PC-9 (cell line): Measurements from ENCODE around the gene YTHDC2. TPM values are rescaled to one million over a fixed set of nuclear protein-coding genes. Genes with fewer than 3 reads are reported as not detected.

ENCODE experiments used
- BruUV-seq: library from RNA; stranded (reverse); fragments of 400-500 nt; replicated peaks from 2 replicates; lab custom pipeline; 2021; lab: Mats Ljungman, UMichigan
- CTCF ChIA-PET: fragments of 300-600 bp; sonication (Branson Sonifier 250); formaldehyde crosslinking; loops from one replicate; lab custom pipeline; 2022; ENCODE audit warnings: antibody characterized with exemption; lab: Charles Lee
- POLR2A ChIA-PET: fragments of 300-600 bp; sonication (Branson Sonifier 250); formaldehyde crosslinking; loops from one replicate; lab custom pipeline; 2022; ENCODE audit warnings: antibody characterized with exemption; ENCODE audit not compliant: unreplicated experiment; lab: Charles Lee
- DNase-seq, 2 experiments: peaks; one replicate each; pipeline versions ENCODE4 v3.0.0 to v3.0.0-alpha.2; 2015 to 2022; ENCODE audit warnings: mixed read lengths in 1 of 2
- H2AFZ ChIP-seq: fragments of 200-600 bp; sonication (generic); 2 replicates; pipeline ENCODE4 v1.8.1; 2017; ENCODE audit warnings: antibody characterized with exemption
- H3F3A ChIP-seq: fragments of 200-600 bp; sonication (generic); 2 replicates; pipeline ENCODE4 v1.8.1; 2017; ENCODE audit warnings: antibody characterized with exemption, mild to moderate bottlenecking, low read depth; ENCODE audit not compliant: insufficient read depth
- H3K27ac ChIP-seq: fragments of 200-600 bp; sonication (generic); 2 replicates; pipeline ENCODE4 v1.6.1; 2016; ENCODE audit warnings: mixed run types
- H3K27me3 ChIP-seq: fragments of 200-600 bp; sonication (generic); 2 replicates; pipeline ENCODE4 v1.6.1; 2016; ENCODE audit warnings: low read depth, mixed run types; ENCODE audit not compliant: insufficient read depth
- H3K36me3 ChIP-seq: fragments of 200-600 bp; sonication (generic); 2 replicates; pipeline ENCODE4 v1.6.1; 2016; ENCODE audit warnings: low read depth, mixed run types
- H3K4me1 ChIP-seq: fragments of 200-600 bp; sonication (generic); replicated peaks from 2 replicates; pipeline ENCODE4 v1.6.1; 2016; ENCODE audit warnings: mixed run types; ENCODE audit not compliant: insufficient read depth
- H3K4me2 ChIP-seq: fragments of 200-600 bp; sonication (generic); 2 replicates; pipeline ENCODE4 v1.6.1; 2017; ENCODE audit warnings: mixed run types
- H3K4me3 ChIP-seq: fragments of 200-600 bp; sonication (generic); 2 replicates; pipeline ENCODE4 v1.6.1; 2016; ENCODE audit warnings: mixed run types
- H3K79me2 ChIP-seq: fragments of 200-600 bp; sonication (generic); 2 replicates; pipeline ENCODE4 v1.6.1; 2017; ENCODE audit warnings: low read depth, mixed run types
- H3K9me2 ChIP-seq: fragments of 200-600 bp; sonication (generic); 2 replicates; pipeline ENCODE4 v1.8.1; 2017; ENCODE audit warnings: mild to moderate bottlenecking; ENCODE audit not compliant: insufficient read depth
- H3K9me3 ChIP-seq: fragments of 200-600 bp; sonication (generic); 2 replicates; pipeline ENCODE4 v1.8.1; 2016; ENCODE audit warnings: low read depth; ENCODE audit not compliant: insufficient read depth
- H4K20me1 ChIP-seq: fragments of 200-600 bp; sonication (generic); 2 replicates; pipeline ENCODE4 v1.8.1; 2017; ENCODE audit not compliant: insufficient read depth
- CTCF ChIP-seq: fragments of 200-600 bp; sonication (generic); conservative IDR thresholded peaks from 2 replicates; pipeline ENCODE4 v1.6.1; 2017; ENCODE audit warnings: mixed run types, antibody characterized with exemption, mild to moderate bottlenecking, moderate library complexity
- EZH2 ChIP-seq: fragments of 200-600 bp; sonication (generic); IDR thresholded peaks from 2 replicates; pipeline ENCODE4 v1.8.0; 2017; ENCODE audit warnings: antibody characterized with exemption, low read depth
- intact Hi-C: fragments of 100-400 bp; cut with micrococcal nuclease; formaldehyde crosslinking; loops from one replicate; pipeline ENCODE4 v1.10.0; 2022; ENCODE audit not compliant: unreplicated experiment
- total RNA-seq: library from RNA; stranded (reverse); gene quantifications from 2 replicates; pipeline ENCODE4 v1.2.3, GENCODE V29; 2021

YTHDC2 gene
- total RNA-seq, 1 experiment from 2014 or later: 14.9 TPM

GRCh38 chr5:113578091-113578490, 64.6 kb downstream of the YTHDC2 start:
- H3F3A ChIP-seq: no peaks in the 10 kb centered on the region
- H2AFZ ChIP-seq: no peak overlapping the region
- no peaks in the 10 kb centered on the region for H3K27me3 ChIP-seq
- POLR2A ChIA-PET: no interaction called here
- no peaks in the 10 kb centered on the region for H4K20me1 ChIP-seq
- no peaks in the 10 kb centered on the region for H3K9me2 ChIP-seq
- no peak overlapping the region for H3K27ac ChIP-seq
- CTCF ChIA-PET: no interaction called here
- H3K9me3 ChIP-seq: no peaks in the 10 kb centered on the region
- no peak overlapping the region for H3K4me2 ChIP-seq
- H3K4me3 ChIP-seq: no peak overlapping the region
- intact Hi-C loops: no loop called here
- no peaks in the 10 kb centered on the region for H3K4me1 ChIP-seq
- peaks cover 3% of the 10 kb centered on the region; the same call in 1 of the 2 replicates for H3K36me3 ChIP-seq
- no peak for TF ChIP-seq CTCF
- TF ChIP-seq EZH2: no peak
- no TSS peak for BruUV-seq
- DNase-seq: no peak
- no peaks in the 10 kb centered on the region for H3K79me2 ChIP-seq

- H3K27me3 ChIP-seq: no peaks in the 10 kb centered on the region
- H3K9me3 ChIP-seq: no peaks in the 10 kb centered on the region
- POLR2A ChIA-PET: no interaction called here
- no peak overlapping the region for H3K4me2 ChIP-seq
- intact Hi-C loops: no loop called here
- H4K20me1 ChIP-seq: no peaks in the 10 kb centered on the region
- H3K4me3 ChIP-seq: no peak overlapping the region
- no peaks in the 10 kb centered on the region for H3K79me2 ChIP-seq
- BruUV-seq: no TSS peak
- no peak for DNase-seq
- H3K9me2 ChIP-seq: no peaks in the 10 kb centered on the region
- no peaks in the 10 kb centered on the region for H3K4me1 ChIP-seq
- H3K36me3 ChIP-seq: peaks cover 7% of the 10 kb centered on the region
- no peak overlapping the region for H3K27ac ChIP-seq
- TF ChIP-seq EZH2: no peak
- TF ChIP-seq CTCF: no peak
- CTCF ChIA-PET: no interaction called here
- no peaks in the 10 kb centered on the region for H3F3A ChIP-seq
- no peak overlapping the region for H2AFZ ChIP-seq
These were observed 67.9 kb downstream of the YTHDC2 start for GRCh38 chr5:113581388-113581787.

- Histone ChIP-seq H3K4me2 (no peak overlapping the region), H3K27ac (no peak overlapping the region), H3K4me1 (no peaks in the 10 kb centered on the region), H3K4me3 (no peak overlapping the region), H4K20me1 (no peaks in the 10 kb centered on the region), H3K9me3 (no peaks in the 10 kb centered on the region), H3K9me2 (no peaks in the 10 kb centered on the region), H3K36me3 (no peaks in the 10 kb centered on the region; the same call in 1 of the 2 replicates), H3K79me2 (no peaks in the 10 kb centered on the region), H2AFZ (no peak overlapping the region), H3F3A (no peaks in the 10 kb centered on the region), H3K27me3 (no peaks in the 10 kb centered on the region)
- intact Hi-C loops: no loop called here
- no peak for DNase-seq
- ChIA-PET POLR2A (no interaction called here), CTCF (no interaction called here)
- no TSS peak for BruUV-seq
- TF ChIP-seq CTCF (no peak), EZH2 (no peak)
These were observed 84.7 kb downstream of the YTHDC2 start for GRCh38 chr5:113598150-113598549.
